ENCODE measurements around the gene PLCB2. TPM values are rescaled to one million over a fixed set of nuclear protein-coding genes. Genes with fewer than 3 reads are reported as not detected.

PLCB2 gene
- total RNA-seq, 5 donors from 2014 or later (not counting 1 experiment from before 2014, with no cell fraction given) = 242 to 293 (median 245) TPM

- Histone ChIP-seq H3K36me3 (ENCODE audit: control insufficient read depth in 2 of 2, extremely low read depth in 1 of 2, insufficient read depth in 1 of 2, low read length in 1 of 2) (no peaks in the 10 kb centered on the region), H3K4me3 (ENCODE audit: control insufficient read depth in 1 of 2, extremely low read depth in 1 of 2, low read length in 1 of 2) (no peak overlapping the region), H3K9me3 (no peaks in the 10 kb centered on the region), H3K27me3 (replicated peaks in 1 of 2; ENCODE audit: control insufficient read depth in 2 of 2, extremely low read depth in 1 of 2, insufficient read depth in 2 of 2, low read length in 1 of 2) (peaks cover 0 to 44% of the 10 kb centered on the region in 2 experiments), H3K27ac (ENCODE audit: low read length) (no peak overlapping the region), H3K4me1 (ENCODE audit: control insufficient read depth in 1 of 2, extremely low read depth in 1 of 2, insufficient read depth in 2 of 2, low read length in 2 of 2) (peaks cover 0 to 21% of the 10 kb centered on the region in 2 experiments)
- peaks cover 4 to 5% (median 4%) of the 10 kb centered on the region in 3 donors for H3K4me1 Mint-ChIP-seq
- H3K27me3 Mint-ChIP-seq = peaks cover 3 to 33% of the 10 kb centered on the region in 2 donors
- 61% methylated on average over 4 of the region's 5 CpGs for WGBS (ENCODE audit: insufficient coverage)
- no peaks in the 10 kb centered on the region for H3K9me3 Mint-ChIP-seq
- ATAC-seq (replicated peaks in 1 of 4) = no peak
- ChIA-PET POLR2A (interaction anchor here in 1 of 2 donors (0.6 kb wide), 1 partner anchor 235 kb away, joined by 3 read pairs; no protein-coding TSS in a partner anchor), CTCF (interaction anchor here (0.5 to 3.8 kb wide), 8 partner anchors 29 to 589 kb away, joined by 3 to 39 read pairs (median 4); no protein-coding TSS in a partner anchor)
- no peaks in the 10 kb centered on the region for H3K36me3 Mint-ChIP-seq
- no peak overlapping the region for H3K4me3 Mint-ChIP-seq
- H3K27ac Mint-ChIP-seq = no peak overlapping the region
- no peak for DNase-seq
Measured at GRCh38 chr15:40275523-40275922, 32.2 kb downstream of the PLCB2 start.

- ATAC-seq (replicated peaks in 1 of 4) = peak; percentile 73 to 84 (median 80)
- Mint-ChIP-seq H3K27ac (no peak overlapping the region), H3K4me3 (no peak overlapping the region)
Measured at GRCh38 chr15:40274350-40275274, 33.1 kb downstream of the PLCB2 start.

GRCh38 chr15:40273428-40273827, 34.3 kb downstream of the PLCB2 start:
- Histone ChIP-seq H3K36me3 (ENCODE audit: control insufficient read depth in 2 of 2, extremely low read depth in 1 of 2, insufficient read depth in 1 of 2, low read length in 1 of 2) (no peaks in the 10 kb centered on the region), H3K4me1 (ENCODE audit: control insufficient read depth in 1 of 2, extremely low read depth in 1 of 2, insufficient read depth in 2 of 2, low read length in 2 of 2) (peaks cover 0 to 13% of the 10 kb centered on the region in 2 experiments), H3K27ac (ENCODE audit: low read length) (no peak overlapping the region), H3K4me3 (ENCODE audit: control insufficient read depth in 1 of 2, extremely low read depth in 1 of 2, low read length in 1 of 2) (no peak overlapping the region), H3K9me3 (no peaks in the 10 kb centered on the region), H3K27me3 (replicated peaks in 1 of 2; ENCODE audit: control insufficient read depth in 2 of 2, extremely low read depth in 1 of 2, insufficient read depth in 2 of 2, low read length in 1 of 2) (peaks cover 0 to 24% of the 10 kb centered on the region in 2 experiments)
- Mint-ChIP-seq H3K27ac (no peak overlapping the region), H3K4me3 (no peak overlapping the region), H3K4me1 (peaks cover 0 to 5% (median 0%) of the 10 kb centered on the region in 3 donors), H3K27me3 (peaks cover 0 to 18% of the 10 kb centered on the region in 2 donors), H3K36me3 (no peaks in the 10 kb centered on the region), H3K9me3 (no peaks in the 10 kb centered on the region)
- CTCF ChIA-PET = interaction anchor here (0.6 to 3.8 kb wide), 14 partner anchors 9 to 587 kb away, joined by 3 to 48 read pairs (median 8); no protein-coding TSS in a partner anchor
- ATAC-seq (replicated peaks in 1 of 4) = no peak
- DNase-seq = no peak
- POLR2A ChIA-PET = interaction anchor here in 1 of 2 donors (0.6 kb wide), 1 partner anchor 948 kb away, joined by 3 read pairs; no protein-coding TSS in a partner anchor
- WGBS (ENCODE audit: insufficient coverage) = 72% methylated on average over 7 of the region's 9 CpGs

More at GRCh38 chr15:40274350-40275274, 33.1 kb downstream of the PLCB2 start:
- H3K9me3 ChIP-seq = no peaks in the 10 kb centered on the region
- H3K4me3 ChIP-seq (ENCODE audit: control insufficient read depth in 1 of 2, extremely low read depth in 1 of 2, low read length in 1 of 2) = no peak overlapping the region
- no peak overlapping the region for H3K27ac ChIP-seq (ENCODE audit: low read length)
- WGBS (ENCODE audit: insufficient coverage) = 58% methylated on average over 23 of the region's 26 CpGs
- H3K36me3 ChIP-seq (ENCODE audit: control insufficient read depth in 2 of 2, extremely low read depth in 1 of 2, insufficient read depth in 1 of 2, low read length in 1 of 2) = no peaks in the 10 kb centered on the region
- no peaks in the 10 kb centered on the region for H3K36me3 Mint-ChIP-seq
- ChIA-PET POLR2A (interaction anchor here in 1 of 2 donors (0.6 kb wide), 2 partner anchors 234 to 417 kb away, joined by 3 to 8 read pairs; no protein-coding TSS in a partner anchor), CTCF (interaction anchor here (0.6 to 3.8 kb wide), 34 partner anchors 9 to 588 kb away, joined by 3 to 48 read pairs (median 4); partner anchors contain the start of genes PLCB2 (in 1 of the 2) and SRP14 (in 1 of the 2))
- H3K4me1 Mint-ChIP-seq = peaks cover 4 to 5% (median 4%) of the 10 kb centered on the region in 3 donors
- peaks cover 0 to 19% of the 10 kb centered on the region in 2 experiments for H3K4me1 ChIP-seq (ENCODE audit: control insufficient read depth in 1 of 2, extremely low read depth in 1 of 2, insufficient read depth in 2 of 2, low read length in 2 of 2)
- H3K27me3 Mint-ChIP-seq = peaks cover 3 to 28% of the 10 kb centered on the region in 2 donors
- H3K9me3 Mint-ChIP-seq = no peaks in the 10 kb centered on the region
- H3K27me3 ChIP-seq (replicated peaks in 1 of 2; ENCODE audit: control insufficient read depth in 2 of 2, extremely low read depth in 1 of 2, insufficient read depth in 2 of 2, low read length in 1 of 2) = peaks cover 0 to 36% of the 10 kb centered on the region in 2 experiments
- peak; percentile 69 to 93 (median 84) for DNase-seq

- Histone ChIP-seq H3K4me3 (ENCODE audit: control insufficient read depth in 1 of 2, extremely low read depth in 1 of 2, low read length in 1 of 2) (no peak overlapping the region), H3K27ac (ENCODE audit: low read length) (no peak overlapping the region), H3K27me3 (replicated peaks in 1 of 2; ENCODE audit: control insufficient read depth in 2 of 2, extremely low read depth in 1 of 2, insufficient read depth in 2 of 2, low read length in 1 of 2) (peaks cover 0 to 16% of the 10 kb centered on the region in 2 experiments), H3K36me3 (ENCODE audit: control insufficient read depth in 2 of 2, extremely low read depth in 1 of 2, insufficient read depth in 1 of 2, low read length in 1 of 2) (no peaks in the 10 kb centered on the region), H3K4me1 (ENCODE audit: control insufficient read depth in 1 of 2, extremely low read depth in 1 of 2, insufficient read depth in 2 of 2, low read length in 2 of 2) (peaks cover 0 to 11% of the 10 kb centered on the region in 2 experiments), H3K9me3 (no peaks in the 10 kb centered on the region)
- DNase-seq (no peak), ATAC-seq (replicated peaks in 1 of 4) (no peak)
- POLR2A ChIA-PET = no interaction called here
- peaks cover 0 to 5% (median 0%) of the 10 kb centered on the region in 3 donors for H3K4me1 Mint-ChIP-seq
- 74% methylated on average over 20 of the region's 20 CpGs for WGBS (ENCODE audit: insufficient coverage)
- H3K27me3 Mint-ChIP-seq = peaks cover 0 to 11% of the 10 kb centered on the region in 2 donors
- H3K36me3 Mint-ChIP-seq = no peaks in the 10 kb centered on the region
- H3K27ac Mint-ChIP-seq = no peak overlapping the region
- CTCF ChIA-PET = interaction anchor here (0.6 to 3.8 kb wide), 5 partner anchors 55 to 441 kb away, joined by 3 to 48 read pairs (median 18); no protein-coding TSS in a partner anchor
- no peak overlapping the region for H3K4me3 Mint-ChIP-seq
- H3K9me3 Mint-ChIP-seq = no peaks in the 10 kb centered on the region
Measured at GRCh38 chr15:40272485-40273056, 35.2 kb downstream of the PLCB2 start.

- POLR2A ChIA-PET = no interaction called here
Measured at GRCh38 chr15:40271685-40272484, 35.9 kb downstream of the PLCB2 start.

More at GRCh38 chr15:40271685-40272484, 35.9 kb downstream of the PLCB2 start:
- no peaks in the 10 kb centered on the region for H3K36me3 Mint-ChIP-seq
- H3K27me3 ChIP-seq (replicated peaks in 1 of 2; ENCODE audit: control insufficient read depth in 2 of 2, extremely low read depth in 1 of 2, insufficient read depth in 2 of 2, low read length in 1 of 2) = peaks cover 0 to 9% of the 10 kb centered on the region in 2 experiments
- DNase-seq = no peak
- H3K4me1 ChIP-seq (ENCODE audit: control insufficient read depth in 1 of 2, extremely low read depth in 1 of 2, insufficient read depth in 2 of 2, low read length in 2 of 2) = peaks cover 0 to 7% of the 10 kb centered on the region in 2 experiments
- no peaks in the 10 kb centered on the region for H3K36me3 ChIP-seq (ENCODE audit: control insufficient read depth in 2 of 2, extremely low read depth in 1 of 2, insufficient read depth in 1 of 2, low read length in 1 of 2)
- H3K27ac ChIP-seq (ENCODE audit: low read length) = no peak overlapping the region
- no peaks in the 10 kb centered on the region for H3K9me3 ChIP-seq
- no peaks in the 10 kb centered on the region for H3K9me3 Mint-ChIP-seq
- no peak overlapping the region for H3K4me3 ChIP-seq (ENCODE audit: control insufficient read depth in 1 of 2, extremely low read depth in 1 of 2, low read length in 1 of 2)
- WGBS (ENCODE audit: insufficient coverage) = 88% methylated on average over 24 of the region's 25 CpGs
- H3K27me3 Mint-ChIP-seq = peaks cover 0 to 5% of the 10 kb centered on the region in 2 donors
- CTCF ChIA-PET = interaction anchor here (0.5 to 1.3 kb wide), 3 partner anchors 10 to 369 kb away, joined by 3 to 4 read pairs (median 4); no protein-coding TSS in a partner anchor
- H3K4me1 Mint-ChIP-seq = no peaks in the 10 kb centered on the region
- H3K27ac Mint-ChIP-seq = no peak overlapping the region
- no peak for ATAC-seq (replicated peaks in 1 of 4)
- H3K4me3 Mint-ChIP-seq = no peak overlapping the region

All from T-cell (primary cell).